Stomach smooth muscle (tissue), 2 donors: ENCODE measurements around the gene PNPLA2.

ENCODE experiments used
- H3K27ac ChIP-seq: one replicate; pipeline ENCODE4 v1.7.0; 2013; ENCODE audit warnings: mild to moderate bottlenecking, low read length, inconsistent platforms
- H3K27me3 ChIP-seq, 2 donors: one replicate each; pipeline ENCODE4 v1.7.0; 2013; ENCODE audit warnings: low read length in 2 of 2; ENCODE audit not compliant: insufficient read depth in 2 of 2, control insufficient read depth in 1 of 2
- H3K36me3 ChIP-seq, 2 donors: one replicate each; pipeline ENCODE4 v1.7.0; 2013; ENCODE audit warnings: low read length in 2 of 2; ENCODE audit not compliant: control insufficient read depth in 2 of 2, insufficient read depth in 2 of 2
- H3K4me1 ChIP-seq: one replicate; pipeline ENCODE4 v1.7.0; 2013; ENCODE audit warnings: low read length; ENCODE audit not compliant: control insufficient read depth, insufficient read depth
- H3K4me3 ChIP-seq, 2 donors: one replicate each; pipeline ENCODE4 v1.7.0; 2013; ENCODE audit warnings: low read length in 2 of 2
- H3K9ac ChIP-seq, 2 donors: one replicate each; pipeline ENCODE4 v1.7.0; 2013; ENCODE audit warnings: low read length in 2 of 2, mild to moderate bottlenecking in 1 of 2
- H3K9me3 ChIP-seq, 2 donors: one replicate each; pipeline ENCODE4 v1.7.0; 2013; ENCODE audit warnings: low read length in 2 of 2; ENCODE audit not compliant: control insufficient read depth in 2 of 2
- donor health status: healthy.
- donor health status: Pancreatic carcinoma.

The PNPLA2 gene

DNA sequence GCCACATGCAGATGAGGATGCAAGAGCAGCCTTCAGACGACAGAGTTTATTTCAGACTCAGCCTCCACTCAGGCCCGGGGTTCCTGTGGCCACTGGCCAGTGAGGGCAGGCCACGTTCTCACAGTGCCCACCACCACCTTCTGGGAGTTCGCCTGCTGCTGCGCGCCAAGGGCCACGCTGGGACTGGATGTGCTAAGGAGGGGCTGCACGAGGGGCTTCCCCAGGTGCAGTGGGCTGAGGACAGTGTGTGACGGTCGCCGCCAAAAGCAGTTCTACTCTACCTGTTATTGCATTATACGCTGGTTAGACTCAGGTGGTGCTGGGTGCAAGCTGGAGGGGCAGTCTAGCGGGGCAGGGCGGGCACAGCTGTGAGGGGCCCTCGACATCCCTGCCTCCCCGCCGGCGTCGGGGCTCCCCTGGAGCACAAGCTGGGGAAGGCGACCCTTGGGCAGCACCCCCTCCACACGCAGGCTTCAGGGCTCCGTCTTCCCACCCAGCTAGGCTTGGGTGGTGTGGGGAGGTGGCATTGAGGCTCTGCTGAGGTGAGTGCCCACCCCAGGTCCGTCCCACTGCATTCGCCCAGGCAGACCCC is 31.5 kb upstream of the PNPLA2 start:
- Histone ChIP-seq H3K4me3 (no peak overlapping the region), H3K4me1 (peaks cover 11% of the 10 kb centered on the region), H3K36me3 (no peaks in the 10 kb centered on the region), H3K27me3 (peaks cover 15 to 18% of the 10 kb centered on the region in 2 donors), H3K9ac (no peak overlapping the region), H3K9me3 (no peaks in the 10 kb centered on the region), H3K27ac (no peak overlapping the region)

DNA sequence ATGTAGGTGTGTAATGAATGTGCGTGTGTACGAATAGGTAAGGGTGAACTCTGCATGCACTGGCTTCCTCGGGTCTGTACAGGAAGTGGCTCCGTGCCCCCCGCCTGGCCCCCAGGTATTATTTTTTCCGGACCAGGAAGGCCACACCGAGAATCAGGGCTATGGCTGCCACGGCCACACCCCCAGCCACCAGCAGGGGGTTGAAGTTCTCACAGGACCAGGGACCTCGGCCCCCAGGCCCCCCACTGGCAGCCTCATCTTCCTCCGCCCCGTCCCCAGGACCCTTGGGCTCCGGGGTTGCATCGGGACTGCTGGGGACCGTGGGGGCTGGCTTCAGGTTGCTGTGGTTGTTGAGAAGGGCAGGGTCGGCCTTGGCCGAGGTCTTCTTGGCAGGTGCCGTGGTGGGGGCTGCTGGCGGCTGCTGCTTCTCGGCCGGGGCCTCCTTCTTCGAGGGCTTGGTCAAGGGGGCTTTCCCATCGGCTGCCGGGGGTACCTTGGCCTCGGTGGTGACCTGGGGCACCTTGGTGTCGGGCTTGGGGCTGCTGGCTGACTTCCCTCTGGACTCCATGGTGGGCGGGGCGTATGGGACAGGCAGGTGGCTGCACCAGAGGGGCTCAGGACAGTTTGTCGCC is 30.6 kb upstream of the PNPLA2 start:
- H3K36me3 ChIP-seq: no peaks in the 10 kb centered on the region
- H3K4me1 ChIP-seq: peaks cover 11% of the 10 kb centered on the region
- H3K4me3 ChIP-seq: no peak overlapping the region
- no peaks in the 10 kb centered on the region for H3K9me3 ChIP-seq
- no peak overlapping the region for H3K9ac ChIP-seq
- peaks cover 15 to 18% of the 10 kb centered on the region in 2 donors for H3K27me3 ChIP-seq
- no peak overlapping the region for H3K27ac ChIP-seq

GRCh38 chr11:788953-789940 is 29.5 kb upstream of the PNPLA2 start:
- H3K9ac ChIP-seq: no peak overlapping the region
- peaks cover 15 to 18% of the 10 kb centered on the region in 2 donors for H3K27me3 ChIP-seq
- H3K27ac ChIP-seq: no peak overlapping the region

DNA sequence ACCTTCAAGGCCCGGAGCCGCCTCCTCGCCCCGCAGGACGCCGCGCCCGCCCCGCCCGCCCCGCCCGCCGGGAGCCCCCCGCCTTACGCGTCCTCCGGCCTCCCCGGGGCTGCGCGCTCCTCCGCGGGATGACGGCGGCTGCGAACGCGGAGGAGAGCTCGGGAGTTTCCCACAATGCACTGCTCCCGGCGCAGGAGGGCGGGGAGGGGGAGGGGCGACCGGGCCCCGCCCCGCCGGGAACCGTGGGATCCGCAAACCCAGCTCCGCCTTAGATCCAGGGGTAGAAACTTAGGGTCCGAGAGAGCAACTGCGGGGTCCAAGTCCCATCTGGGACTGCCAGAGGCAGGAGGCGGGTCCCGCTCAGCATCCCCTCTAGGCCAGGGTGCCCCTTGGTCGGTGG is 28.8 kb upstream of the PNPLA2 start, which contains the start of gene CEND1:
Gene CEND1 (minus strand): TSS at position 148 of the 400 bp plus-strand sequence. CDS start 1,514 bp downstream, outside the sequence.
- H3K9ac ChIP-seq: no peak within 1 kb of the TSS
- H3K9me3 ChIP-seq: no peaks in the 10 kb centered on the region
- H3K4me3 ChIP-seq: no peak within 1 kb of the TSS
- no peak within 1 kb of the TSS for H3K27ac ChIP-seq
- H3K27me3 ChIP-seq: peaks cover 15 to 18% of the 10 kb centered on the region in 2 donors
- peaks cover 7% of the 10 kb centered on the region for H3K4me1 ChIP-seq
- H3K36me3 ChIP-seq: no peaks in the 10 kb centered on the region

More at GRCh38 chr11:788953-789940, 29.5 kb upstream of the PNPLA2 start:
- no peak overlapping the region for H3K4me3 ChIP-seq
- no peaks in the 10 kb centered on the region for H3K36me3 ChIP-seq
- no peaks in the 10 kb centered on the region for H3K9me3 ChIP-seq
- H3K4me1 ChIP-seq: peaks cover 3% of the 10 kb centered on the region

DNA sequence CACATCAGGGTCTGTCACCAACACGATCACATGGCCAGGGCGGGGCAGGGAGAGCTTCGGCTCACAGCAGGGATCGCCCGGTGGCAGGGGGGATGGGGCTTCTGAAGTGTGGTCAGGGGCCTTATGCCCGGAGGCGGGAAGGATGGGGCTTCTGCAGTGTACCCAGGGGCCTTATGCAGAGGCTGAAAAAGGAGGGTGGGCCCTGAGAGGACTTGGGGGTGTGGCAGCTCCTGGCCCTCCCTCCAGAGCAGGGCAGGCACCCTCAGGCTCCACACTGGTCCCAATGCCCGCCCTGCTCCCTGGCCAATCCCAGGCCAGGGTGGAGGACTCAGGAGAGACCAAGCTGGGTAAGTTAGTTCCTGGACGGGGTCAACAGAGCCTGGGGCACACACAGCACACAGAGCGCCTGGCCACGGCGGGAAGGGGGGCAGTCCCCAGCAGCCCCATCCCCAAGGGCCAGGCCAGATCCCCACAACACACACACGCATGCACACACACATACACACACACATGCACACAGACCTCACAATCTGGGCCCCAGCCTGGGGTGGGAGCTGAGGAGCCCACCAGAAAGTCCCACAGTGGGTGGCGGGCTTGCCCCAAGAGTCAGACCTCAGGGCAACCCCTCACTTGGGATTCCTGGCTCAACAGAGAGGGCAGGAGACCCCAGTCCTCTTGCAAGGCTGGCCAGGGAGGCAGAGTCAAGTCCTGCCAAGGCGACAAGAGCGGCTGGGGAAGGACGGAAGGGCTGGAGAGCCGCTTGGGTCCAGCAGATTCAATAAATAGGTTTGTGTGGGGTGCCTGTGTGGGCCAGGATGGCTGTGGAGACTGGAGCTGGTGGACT is 27.8 kb upstream of the PNPLA2 start:
- Histone ChIP-seq H3K9ac (no peak overlapping the region), H3K36me3 (no peaks in the 10 kb centered on the region), H3K9me3 (no peaks in the 10 kb centered on the region), H3K4me1 (peaks cover 17% of the 10 kb centered on the region), H3K27ac (no peak overlapping the region), H3K4me3 (no peak overlapping the region), H3K27me3 (peaks cover 15 to 18% of the 10 kb centered on the region in 2 donors)

GRCh38 chr11:791658-792534 is 26.8 kb upstream of the PNPLA2 start:
- no peaks in the 10 kb centered on the region for H3K36me3 ChIP-seq
- H3K27ac ChIP-seq: no peak overlapping the region
- peaks cover 25% of the 10 kb centered on the region for H3K4me1 ChIP-seq

DNA sequence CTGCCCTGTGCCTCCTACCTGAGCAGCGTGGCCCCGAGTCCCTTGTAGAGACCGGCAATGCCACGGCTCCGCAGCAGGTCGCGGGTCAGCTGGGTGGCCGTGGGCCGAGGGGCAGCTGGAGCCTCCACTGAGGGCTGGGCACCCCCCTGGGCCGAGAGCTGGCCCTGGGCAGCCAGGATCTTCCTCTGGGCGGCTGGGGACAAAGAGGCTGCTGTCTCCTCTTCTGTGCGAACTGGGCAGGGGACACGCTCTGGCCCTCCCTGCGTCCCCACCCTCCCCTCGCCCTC is 26.2 kb upstream of the PNPLA2 start:
- H3K36me3 ChIP-seq: no peaks in the 10 kb centered on the region
- peaks cover 30% of the 10 kb centered on the region for H3K4me1 ChIP-seq

More at GRCh38 chr11:791658-792534, 26.8 kb upstream of the PNPLA2 start:
- no peak overlapping the region for H3K9ac ChIP-seq
- no peak overlapping the region for H3K4me3 ChIP-seq
- H3K9me3 ChIP-seq: no peaks in the 10 kb centered on the region
- H3K27me3 ChIP-seq: peaks cover 15 to 18% of the 10 kb centered on the region in 2 donors

GRCh38 chr11:792873-793272 is 25.8 kb upstream of the PNPLA2 start:
- no peak overlapping the region for H3K9ac ChIP-seq
- no peaks in the 10 kb centered on the region for H3K9me3 ChIP-seq
- H3K27me3 ChIP-seq: peaks cover 15 to 18% of the 10 kb centered on the region in 2 donors
- no peaks in the 10 kb centered on the region for H3K36me3 ChIP-seq
- H3K4me3 ChIP-seq: no peak overlapping the region
- no peak overlapping the region for H3K27ac ChIP-seq
- peaks cover 33% of the 10 kb centered on the region for H3K4me1 ChIP-seq

More for the DNA sequence above, 26.2 kb upstream of the PNPLA2 start:
- no peak overlapping the region for H3K9ac ChIP-seq
- H3K27me3 ChIP-seq: peaks cover 15 to 18% of the 10 kb centered on the region in 2 donors
- H3K27ac ChIP-seq: no peak overlapping the region
- no peak overlapping the region for H3K4me3 ChIP-seq
- H3K9me3 ChIP-seq: no peaks in the 10 kb centered on the region

GRCh38 chr11:793556-793955 is 25.2 kb upstream of the PNPLA2 start:
- no peaks in the 10 kb centered on the region for H3K9me3 ChIP-seq
- H3K4me3 ChIP-seq: no peak overlapping the region
- peaks cover 37% of the 10 kb centered on the region for H3K4me1 ChIP-seq
- peaks cover 15 to 18% of the 10 kb centered on the region in 2 donors for H3K27me3 ChIP-seq
- no peaks in the 10 kb centered on the region for H3K36me3 ChIP-seq
- H3K27ac ChIP-seq: no peak overlapping the region
- H3K9ac ChIP-seq: no peak overlapping the region
